T-helper 1 cell treated with Interleukin-12 subunit alpha and Interleukin-12 subunit beta and Interleukin-4 antibody, amounts not matched to agents 30 μg/mL and 1 μg/mL, for 36 hours (primary cell): Measurements from ENCODE around the gene CCDC148.

Experiments
- H3K27ac Mint-ChIP-seq: one replicate; pipeline ENCODE4 v1.8.0; 2021; ENCODE audit warnings: mild to moderate bottlenecking, mixed read lengths
- H3K27me3 Mint-ChIP-seq: one replicate; pipeline ENCODE4 v1.8.0; 2021; ENCODE audit warnings: low read depth, mixed read lengths
- H3K36me3 Mint-ChIP-seq: one replicate; pipeline ENCODE4 v1.8.0; 2021; ENCODE audit warnings: low read depth, mixed read lengths
- H3K4me1 Mint-ChIP-seq: one replicate; pipeline ENCODE4 v1.8.0; 2021; ENCODE audit warnings: low read depth, mixed read lengths
- H3K4me3 Mint-ChIP-seq: one replicate; pipeline ENCODE4 v1.8.0; 2021; ENCODE audit warnings: mild to moderate bottlenecking, moderate library complexity, mixed read lengths
- H3K9me3 Mint-ChIP-seq: one replicate; pipeline ENCODE4 v1.8.0; 2021; ENCODE audit warnings: mixed read lengths

CCDC148 gene

GRCh38 chr2:158414538-158414937 lies 42.0 kb downstream of the CCDC148 start:
- no peaks in the 10 kb centered on the region for H3K36me3 Mint-ChIP-seq
- no peak overlapping the region for H3K4me3 Mint-ChIP-seq
- no peaks in the 10 kb centered on the region for H3K27me3 Mint-ChIP-seq
- H3K9me3 Mint-ChIP-seq, result peaks cover 3% of the 10 kb centered on the region
- H3K27ac Mint-ChIP-seq, result no peak overlapping the region
- no peaks in the 10 kb centered on the region for H3K4me1 Mint-ChIP-seq

GRCh38 chr2:158413581-158413980 lies 43.0 kb downstream of the CCDC148 start:
- Mint-ChIP-seq H3K27ac (no peak overlapping the region), H3K4me1 (no peaks in the 10 kb centered on the region), H3K36me3 (no peaks in the 10 kb centered on the region), H3K4me3 (no peak overlapping the region), H3K9me3 (peaks cover 3% of the 10 kb centered on the region), H3K27me3 (no peaks in the 10 kb centered on the region)

- Mint-ChIP-seq H3K4me3 (no peak overlapping the region), H3K4me1 (no peaks in the 10 kb centered on the region), H3K27me3 (no peaks in the 10 kb centered on the region), H3K9me3 (peaks cover 3% of the 10 kb centered on the region), H3K36me3 (no peaks in the 10 kb centered on the region), H3K27ac (no peak overlapping the region)
Observed at GRCh38 chr2:158412206-158412605, 44.3 kb downstream of the CCDC148 start.

- Mint-ChIP-seq H3K27ac (no peak overlapping the region), H3K4me3 (no peak overlapping the region), H3K4me1 (no peaks in the 10 kb centered on the region), H3K9me3 (peaks cover 3% of the 10 kb centered on the region), H3K27me3 (peaks cover 3% of the 10 kb centered on the region), H3K36me3 (no peaks in the 10 kb centered on the region)
Observed at GRCh38 chr2:158411748-158412147, 44.8 kb downstream of the CCDC148 start.

GRCh38 chr2:158410132-158410531 lies 46.4 kb downstream of the CCDC148 start:
- H3K9me3 Mint-ChIP-seq, result peaks cover 3% of the 10 kb centered on the region
- no peaks in the 10 kb centered on the region for H3K36me3 Mint-ChIP-seq

GRCh38 chr2:158407031-158407430 lies 49.5 kb downstream of the CCDC148 start:
- Mint-ChIP-seq H3K27me3 (peaks cover 3% of the 10 kb centered on the region), H3K4me1 (no peaks in the 10 kb centered on the region), H3K9me3 (peaks cover 3% of the 10 kb centered on the region), H3K36me3 (no peaks in the 10 kb centered on the region), H3K4me3 (no peak overlapping the region), H3K27ac (no peak overlapping the region)

More at GRCh38 chr2:158410132-158410531, 46.4 kb downstream of the CCDC148 start:
- no peaks in the 10 kb centered on the region for H3K4me1 Mint-ChIP-seq
- H3K4me3 Mint-ChIP-seq, result no peak overlapping the region
- H3K27ac Mint-ChIP-seq, result no peak overlapping the region
- H3K27me3 Mint-ChIP-seq, result peaks cover 3% of the 10 kb centered on the region

GRCh38 chr2:158405341-158405740 lies 51.2 kb downstream of the CCDC148 start:
- Mint-ChIP-seq H3K4me3 (no peak overlapping the region), H3K4me1 (no peaks in the 10 kb centered on the region), H3K9me3 (no peaks in the 10 kb centered on the region), H3K27ac (no peak overlapping the region), H3K36me3 (no peaks in the 10 kb centered on the region), H3K27me3 (peaks cover 3% of the 10 kb centered on the region)

- no peak overlapping the region for H3K4me3 Mint-ChIP-seq
- H3K9me3 Mint-ChIP-seq, result peaks cover 11% of the 10 kb centered on the region
- no peaks in the 10 kb centered on the region for H3K4me1 Mint-ChIP-seq
- H3K27ac Mint-ChIP-seq, result no peak overlapping the region
- H3K36me3 Mint-ChIP-seq, result no peaks in the 10 kb centered on the region
- H3K27me3 Mint-ChIP-seq, result peaks cover 3% of the 10 kb centered on the region
Observed at GRCh38 chr2:158403237-158403636, 53.3 kb downstream of the CCDC148 start.

GRCh38 chr2:158402665-158403064 lies 53.9 kb downstream of the CCDC148 start:
- peaks cover 11% of the 10 kb centered on the region for H3K9me3 Mint-ChIP-seq
- no peaks in the 10 kb centered on the region for H3K36me3 Mint-ChIP-seq
- H3K4me1 Mint-ChIP-seq, result no peaks in the 10 kb centered on the region
- H3K4me3 Mint-ChIP-seq, result no peak overlapping the region
- H3K27ac Mint-ChIP-seq, result no peak overlapping the region
- H3K27me3 Mint-ChIP-seq, result peaks cover 3% of the 10 kb centered on the region

GRCh38 chr2:158395166-158395565 lies 61.4 kb downstream of the CCDC148 start:
- Mint-ChIP-seq H3K27me3 (peaks cover 4% of the 10 kb centered on the region), H3K4me3 (no peak overlapping the region), H3K27ac (no peak overlapping the region), H3K36me3 (no peaks in the 10 kb centered on the region), H3K4me1 (peaks cover 2% of the 10 kb centered on the region), H3K9me3 (peaks cover 11% of the 10 kb centered on the region)

GRCh38 chr2:158394453-158394852 lies 62.1 kb downstream of the CCDC148 start:
- Mint-ChIP-seq H3K4me1 (peaks cover 2% of the 10 kb centered on the region), H3K27ac (no peak overlapping the region), H3K36me3 (no peaks in the 10 kb centered on the region), H3K27me3 (peaks cover 7% of the 10 kb centered on the region), H3K9me3 (peaks cover 5% of the 10 kb centered on the region), H3K4me3 (no peak overlapping the region)

GRCh38 chr2:158393886-158394285 lies 62.7 kb downstream of the CCDC148 start:
- Mint-ChIP-seq H3K36me3 (no peaks in the 10 kb centered on the region), H3K27ac (no peak overlapping the region), H3K9me3 (peaks cover 4% of the 10 kb centered on the region), H3K4me3 (no peak overlapping the region), H3K27me3 (peaks cover 7% of the 10 kb centered on the region), H3K4me1 (peaks cover 2% of the 10 kb centered on the region)

- no peaks in the 10 kb centered on the region for H3K9me3 Mint-ChIP-seq
- H3K36me3 Mint-ChIP-seq, result no peaks in the 10 kb centered on the region
- H3K4me3 Mint-ChIP-seq, result no peak overlapping the region
- peaks cover 7% of the 10 kb centered on the region for H3K27me3 Mint-ChIP-seq
- peaks cover 2% of the 10 kb centered on the region for H3K4me1 Mint-ChIP-seq
- no peak overlapping the region for H3K27ac Mint-ChIP-seq
Observed at GRCh38 chr2:158392687-158393086, 63.9 kb downstream of the CCDC148 start.

- no peak overlapping the region for H3K27ac Mint-ChIP-seq
- H3K27me3 Mint-ChIP-seq, result peaks cover 7% of the 10 kb centered on the region
- peaks cover 2% of the 10 kb centered on the region for H3K4me1 Mint-ChIP-seq
- H3K9me3 Mint-ChIP-seq, result no peaks in the 10 kb centered on the region
- H3K36me3 Mint-ChIP-seq, result no peaks in the 10 kb centered on the region
- no peak overlapping the region for H3K4me3 Mint-ChIP-seq
Observed at GRCh38 chr2:158391876-158392275, 64.7 kb downstream of the CCDC148 start.

- Mint-ChIP-seq H3K27ac (no peak overlapping the region), H3K27me3 (peaks cover 10% of the 10 kb centered on the region), H3K4me1 (peaks cover 2% of the 10 kb centered on the region), H3K36me3 (no peaks in the 10 kb centered on the region), H3K4me3 (no peak overlapping the region), H3K9me3 (no peaks in the 10 kb centered on the region)
Observed at GRCh38 chr2:158391361-158391760, 65.2 kb downstream of the CCDC148 start.

- no peaks in the 10 kb centered on the region for H3K36me3 Mint-ChIP-seq
- H3K4me3 Mint-ChIP-seq, result no peak overlapping the region
- no peaks in the 10 kb centered on the region for H3K9me3 Mint-ChIP-seq
- no peak overlapping the region for H3K27ac Mint-ChIP-seq
- H3K27me3 Mint-ChIP-seq, result peaks cover 7% of the 10 kb centered on the region
- H3K4me1 Mint-ChIP-seq, result peaks cover 2% of the 10 kb centered on the region
Observed at GRCh38 chr2:158388159-158388558, 68.4 kb downstream of the CCDC148 start.
